ENCODE data around the gene DMWD.

The DMWD gene

GRCh38 chr19:45767881-45768654, 24.6 kb downstream of the DMWD start:
- peak; percentile 5 for ATAC-seq
- TF ChIP-seq SNAI2 (CRISPR knock-in tag; IDR thresholded peaks at IDR 0.05) = no peak

GRCh38 chr19:45767410-45767880, 25.2 kb downstream of the DMWD start:
- peak; percentile 37 for ATAC-seq
- TF ChIP-seq ISL1 (CRISPR knock-in tag; IDR thresholded peaks at IDR 0.05) (no peak), ZNF565 (CRISPR knock-in tag; conservative IDR thresholded peaks at IDR 0.05; ENCODE audit: low read depth) (no peak), TOX (CRISPR knock-in tag; IDR thresholded peaks at IDR 0.05; ENCODE audit: borderline replicate concordance) (no peak), TSHZ2 (CRISPR knock-in tag; IDR thresholded peaks at IDR 0.05) (no peak), CSRNP3 (CRISPR knock-in tag; IDR thresholded peaks at IDR 0.05) (no peak), ESRRG (CRISPR knock-in tag; IDR thresholded peaks at IDR 0.05) (no peak), ZFP30 (CRISPR knock-in tag; IDR thresholded peaks at IDR 0.05) (no peak), ZNF70 (CRISPR knock-in tag; IDR thresholded peaks at IDR 0.05) (no peak)

- ATAC-seq = no peak
- TF ChIP-seq ZC3H10 (CRISPR knock-in tag; IDR thresholded peaks at IDR 0.05) = no peak
- no peak for TF ChIP-seq ESRRG (CRISPR knock-in tag; IDR thresholded peaks at IDR 0.05)
- no peak for TF ChIP-seq CSRNP3 (CRISPR knock-in tag; IDR thresholded peaks at IDR 0.05)
- TF ChIP-seq POU6F1 (CRISPR knock-in tag; IDR thresholded peaks at IDR 0.05; ENCODE audit: borderline replicate concordance, low read depth) = no peak
- TF ChIP-seq CSDC2 (CRISPR knock-in tag; IDR thresholded peaks at IDR 0.05) = no peak
- no peak for TF ChIP-seq GLIS3 (CRISPR knock-in tag; IDR thresholded peaks at IDR 0.05)
- no peak for TF ChIP-seq RARB (CRISPR knock-in tag; IDR thresholded peaks at IDR 0.05)
- TF ChIP-seq BACH2 (CRISPR knock-in tag; IDR thresholded peaks at IDR 0.05; ENCODE audit: borderline replicate concordance) = no peak
- no peak for TF ChIP-seq ZNF565 (CRISPR knock-in tag; conservative IDR thresholded peaks at IDR 0.05; ENCODE audit: low read depth)
- TF ChIP-seq TSHZ2 (CRISPR knock-in tag; IDR thresholded peaks at IDR 0.05) = no peak
- no peak for TF ChIP-seq TOX (CRISPR knock-in tag; IDR thresholded peaks at IDR 0.05; ENCODE audit: borderline replicate concordance)
- no peak for TF ChIP-seq CREB5 (CRISPR knock-in tag; IDR thresholded peaks at IDR 0.05; ENCODE audit: low read depth)
- no peak for TF ChIP-seq ARNTL (CRISPR knock-in tag; IDR thresholded peaks at IDR 0.05; ENCODE audit: borderline replicate concordance, low read depth)
- TF ChIP-seq TCF4 (CRISPR knock-in tag; IDR thresholded peaks at IDR 0.05; ENCODE audit: borderline replicate concordance) = no peak
- TF ChIP-seq SNAI2 (CRISPR knock-in tag; IDR thresholded peaks at IDR 0.05) = no peak
Observed at GRCh38 chr19:45766869-45767346, 25.7 kb downstream of the DMWD start.

All from SK-N-SH treated with all-trans-retinoic acid at 6 μM for 48 hours (cell line).